AG08396 (cell line): Measurements from ENCODE around the gene RWDD4.

Experiments used
- DNase-seq: peaks from one replicate; pipeline ENCODE4 v3.0.0; 2012; ENCODE audit warnings: low spot score, mixed read lengths

Gene RWDD4

DNA sequence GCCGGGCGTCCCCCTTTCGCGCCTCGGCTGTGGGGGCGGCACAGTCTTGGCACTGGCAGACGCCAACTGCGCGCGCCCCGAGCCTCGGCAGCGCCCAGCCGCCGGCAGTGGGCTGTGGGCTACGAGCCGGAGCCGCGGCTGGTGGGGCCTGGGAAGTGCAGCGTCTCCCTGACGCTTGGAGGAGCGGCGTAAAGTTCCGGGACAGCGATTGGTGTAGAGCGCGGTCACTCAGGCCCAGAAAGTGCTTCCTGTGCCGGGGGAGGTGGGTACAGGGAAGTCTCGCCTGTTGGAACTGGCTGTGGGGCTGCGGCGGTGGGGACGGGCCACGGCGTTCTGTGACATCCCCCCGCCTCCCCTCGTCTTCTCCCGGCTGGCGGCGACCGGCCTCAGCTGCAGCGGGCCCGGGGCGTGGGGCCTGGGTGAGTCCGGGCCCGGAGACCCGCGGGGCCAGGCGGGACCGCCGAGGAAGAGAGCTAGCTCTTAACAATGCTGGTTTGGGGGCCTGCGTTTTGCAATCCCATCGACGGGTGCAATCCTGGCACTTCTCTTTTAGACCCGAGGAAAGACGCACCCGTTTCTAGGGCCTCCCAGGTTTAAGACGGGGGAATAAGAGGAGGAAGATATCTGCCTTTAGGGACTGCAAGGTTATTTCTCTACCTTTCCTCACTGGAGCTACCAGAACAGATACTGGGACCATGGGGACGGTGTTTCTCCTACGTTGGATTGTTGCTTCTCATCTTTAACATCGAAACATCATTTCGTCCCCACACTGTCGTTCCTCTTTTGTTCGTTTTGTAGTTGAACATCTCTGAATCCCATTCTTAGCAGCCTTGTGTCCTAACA lies at the start of gene RWDD4, which contains the start of gene TRAPPC11:
Gene RWDD4 (minus strand): TSS at position 157 of the 843 bp plus-strand sequence. CDS start 233 bp downstream, outside the sequence.
Gene TRAPPC11 (plus strand): TSS at position 265 of the 843 bp plus-strand sequence. CDS start 4,575 bp downstream, outside the sequence.
- peak; percentile 99 for DNase-seq

DNA sequence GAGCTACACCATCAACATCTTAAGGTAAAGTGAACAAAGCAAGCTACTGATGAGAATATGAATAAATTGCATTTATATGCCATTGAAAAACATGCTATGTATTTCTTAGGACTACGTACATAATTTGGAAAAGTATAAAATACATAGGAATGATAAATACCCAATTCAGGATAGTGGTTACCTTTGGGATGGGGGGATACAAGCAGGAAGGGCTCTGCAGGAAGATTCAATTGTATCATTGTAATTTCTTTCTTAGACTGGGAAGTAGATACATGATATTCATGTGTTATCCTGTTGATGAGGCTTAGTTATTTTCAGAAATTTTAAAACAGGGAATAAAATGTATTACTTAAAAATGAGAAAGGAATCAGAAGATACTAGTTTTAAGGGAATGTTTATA lies 43.5 kb upstream of the RWDD4 start:
- no peak for DNase-seq

DNA sequence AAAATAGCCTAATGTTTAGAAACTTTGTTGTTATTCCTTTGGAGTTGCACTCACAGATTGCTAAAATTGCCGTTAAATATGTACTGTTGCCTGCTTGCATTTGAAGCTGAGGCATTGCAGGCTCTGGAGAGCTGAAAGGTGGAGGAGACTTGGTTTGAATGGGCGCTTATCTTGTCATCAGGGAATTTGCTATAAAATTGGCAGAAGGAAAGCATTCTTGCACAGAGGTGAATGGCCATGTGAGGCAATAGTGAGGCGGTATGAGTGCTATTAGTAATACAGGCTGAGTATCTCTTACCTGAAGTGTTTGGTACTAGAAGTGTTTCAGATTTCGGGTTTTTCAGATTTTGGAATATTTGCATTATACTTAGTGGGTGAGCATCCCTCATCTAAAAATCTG lies 41.4 kb upstream of the RWDD4 start:
- DNase-seq: no peak

DNA sequence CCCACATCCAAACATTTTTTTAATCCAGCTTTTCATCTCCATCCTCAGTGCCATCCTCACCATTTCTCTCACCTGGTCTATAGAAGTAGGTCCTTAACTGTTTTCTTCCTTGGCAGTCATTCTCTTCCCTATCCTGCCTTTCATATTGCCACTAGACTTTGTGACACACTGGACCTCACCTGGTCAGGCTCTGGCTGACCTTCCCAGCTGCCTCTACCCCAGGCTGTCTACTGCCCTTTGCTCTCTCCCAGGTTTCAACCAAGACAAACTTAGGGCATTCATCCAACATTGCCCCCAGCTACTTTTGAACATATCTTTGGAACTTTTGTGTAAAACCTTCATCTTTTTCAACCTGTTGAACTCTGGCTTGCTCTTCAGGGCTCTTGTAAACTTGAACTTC lies 39.9 kb upstream of the RWDD4 start:
- no peak for DNase-seq

DNA sequence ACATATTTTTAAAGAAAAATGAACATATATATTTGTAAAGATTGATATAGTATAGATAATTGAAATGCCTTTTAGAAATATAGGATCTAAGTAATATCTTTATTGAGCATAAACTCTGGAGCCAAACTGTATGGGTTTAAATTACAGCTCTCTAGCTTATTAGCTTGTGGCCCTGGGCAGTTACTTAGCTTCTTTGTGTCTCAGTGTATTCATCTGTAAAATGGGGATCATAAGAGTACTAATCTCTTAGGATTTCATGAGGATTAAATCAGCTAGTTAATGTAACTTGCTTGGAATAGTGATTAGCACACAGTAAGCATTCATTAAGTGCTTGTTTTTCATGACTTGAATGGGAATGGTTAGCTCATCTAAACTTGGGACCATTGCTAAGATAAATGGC lies 32.9 kb upstream of the RWDD4 start:
- DNase-seq: no peak

DNA sequence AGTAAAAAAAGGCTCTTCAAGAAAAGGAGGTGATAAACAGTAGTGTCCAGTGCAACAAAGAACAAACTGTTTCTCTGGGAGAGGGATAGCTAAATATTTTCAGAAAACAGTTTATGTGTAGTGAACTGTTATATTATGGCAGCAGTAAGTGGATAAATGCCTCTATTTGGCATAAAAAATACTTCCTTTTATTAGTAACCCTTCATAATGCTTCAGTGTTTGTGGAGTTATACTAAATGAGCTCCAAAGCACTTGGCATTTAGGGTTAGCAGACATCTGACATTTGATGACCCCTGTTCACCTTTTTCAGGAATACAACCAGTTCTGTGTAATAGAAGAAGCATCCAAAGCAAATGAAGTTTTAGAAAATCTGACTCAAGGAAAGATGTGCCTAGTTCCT lies 32.0 kb upstream of the RWDD4 start:
- DNase-seq: no peak

DNA sequence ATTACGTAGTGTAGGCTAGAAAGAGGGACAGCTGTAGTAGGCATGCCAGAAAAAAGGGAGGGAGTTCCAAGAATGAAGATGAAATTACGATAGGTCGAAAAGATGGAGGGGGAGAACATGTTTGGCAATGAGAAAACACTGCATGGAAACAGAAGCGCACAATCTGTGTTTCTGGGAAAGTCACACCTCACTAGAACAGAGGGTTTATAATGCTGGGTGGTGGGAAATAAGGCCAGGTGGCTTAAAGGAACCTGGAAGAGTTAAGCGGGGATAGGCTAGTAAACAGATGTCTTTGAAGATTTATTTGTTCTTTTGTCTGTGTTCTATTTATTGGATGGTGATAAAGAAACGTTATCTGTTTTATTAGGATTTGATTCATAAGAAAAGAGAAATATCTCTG lies 29.2 kb upstream of the RWDD4 start:
- DNase-seq: no peak

DNA sequence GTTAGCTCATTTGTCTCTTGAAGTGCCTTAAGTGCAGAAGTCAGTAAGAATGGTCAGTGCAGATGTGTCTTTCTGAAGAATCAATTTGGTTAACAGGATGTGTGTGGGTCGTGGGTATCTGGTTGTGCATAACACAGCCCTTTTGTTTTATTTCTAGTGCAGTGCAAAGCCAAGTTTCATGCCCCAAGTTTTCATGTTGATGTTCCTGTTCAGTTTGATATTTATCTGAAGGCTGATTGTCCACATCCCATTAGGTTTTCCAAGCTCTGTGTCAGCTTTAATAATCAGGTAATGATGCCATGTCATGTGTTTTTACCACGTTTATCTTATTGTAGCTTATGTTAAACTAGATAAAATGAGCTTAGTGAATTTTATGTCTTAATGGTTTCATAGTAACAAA lies 27.5 kb upstream of the RWDD4 start:
- no peak for DNase-seq

DNA sequence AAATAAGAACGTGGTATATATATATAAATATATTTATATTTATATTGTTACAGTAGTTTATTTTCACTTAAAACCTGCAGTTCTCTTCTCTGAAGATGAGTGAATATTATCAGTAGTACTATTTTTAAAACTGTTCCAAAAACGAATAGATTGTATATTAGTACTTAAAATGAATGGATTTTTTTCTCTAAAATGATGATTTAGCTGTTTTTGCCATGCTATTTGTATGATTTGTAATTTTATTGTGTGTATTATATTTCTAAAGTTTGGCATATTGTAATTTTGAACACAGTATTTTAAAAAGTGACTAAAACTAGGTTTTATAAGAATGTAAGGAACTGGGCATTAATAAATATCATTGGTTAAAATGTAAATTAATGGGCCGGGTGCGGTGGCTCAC lies 22.1 kb upstream of the RWDD4 start:
- no peak for DNase-seq

DNA sequence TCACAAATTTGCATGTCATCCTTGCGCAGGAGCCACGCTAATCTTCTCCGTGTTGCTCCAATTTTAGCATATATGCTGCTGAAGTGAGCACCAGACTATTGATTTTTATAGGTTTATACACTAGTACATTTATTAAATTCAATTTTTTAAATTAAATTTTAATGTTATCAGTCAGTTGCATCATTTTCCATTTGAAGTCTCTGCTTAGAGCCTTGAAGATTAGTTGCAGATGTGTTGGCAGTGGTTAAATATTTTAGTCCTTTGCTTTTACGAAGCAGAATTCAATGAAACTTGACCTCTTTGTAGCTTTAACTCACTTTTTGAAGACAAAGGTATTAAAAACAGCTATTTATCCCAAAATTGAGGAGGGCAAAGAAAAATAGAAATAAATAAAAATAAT lies 16.6 kb upstream of the RWDD4 start:
- no peak for DNase-seq

DNA sequence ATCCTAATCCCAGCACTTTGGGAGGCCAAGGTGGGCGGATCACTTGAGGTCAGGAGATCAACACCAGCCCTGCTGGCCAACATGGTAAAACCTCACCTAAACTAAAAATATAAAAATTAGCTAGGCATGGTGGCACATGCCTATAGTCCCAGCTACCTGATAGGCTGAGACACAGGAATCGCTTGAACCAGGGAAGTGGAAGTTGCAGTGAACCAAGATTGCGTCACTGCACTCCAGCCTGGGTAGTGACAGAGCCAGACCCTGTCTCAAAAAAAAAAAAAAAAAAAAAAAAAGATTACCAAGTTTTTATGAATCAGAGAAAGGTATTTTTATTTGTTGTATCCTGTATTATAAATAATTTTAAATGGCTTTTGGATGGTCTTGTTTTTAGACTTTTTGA lies 15.2 kb upstream of the RWDD4 start:
- DNase-seq: no peak

DNA sequence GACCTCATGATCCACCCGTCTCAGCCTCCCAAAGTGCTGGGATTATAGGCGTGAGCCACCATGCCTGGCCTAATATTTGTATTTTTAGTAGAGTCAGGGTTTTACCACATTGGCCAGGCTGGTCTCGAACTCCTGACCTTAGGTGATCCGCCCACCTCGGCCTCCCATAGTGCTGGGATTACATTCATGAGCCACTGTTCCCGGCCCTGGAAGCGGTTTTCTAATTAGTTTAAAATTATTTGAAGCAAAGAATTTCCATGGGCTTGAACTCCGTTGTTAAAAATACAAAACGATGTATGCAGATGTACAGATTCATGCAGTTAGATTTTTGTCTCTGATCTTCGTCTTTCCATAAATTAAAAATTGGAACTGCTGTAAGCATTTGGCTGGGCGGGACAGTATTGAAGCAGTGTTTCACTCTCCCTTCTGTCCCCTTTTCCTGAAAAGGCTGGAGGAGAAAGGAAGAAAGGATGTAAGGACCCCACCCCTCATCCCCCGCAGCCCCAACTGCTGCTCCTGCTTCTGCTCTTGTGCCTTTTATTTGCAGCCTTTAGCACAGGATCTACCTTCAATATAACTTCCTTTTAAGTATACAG lies 12.1 kb upstream of the RWDD4 start:
- DNase-seq: no peak

DNA sequence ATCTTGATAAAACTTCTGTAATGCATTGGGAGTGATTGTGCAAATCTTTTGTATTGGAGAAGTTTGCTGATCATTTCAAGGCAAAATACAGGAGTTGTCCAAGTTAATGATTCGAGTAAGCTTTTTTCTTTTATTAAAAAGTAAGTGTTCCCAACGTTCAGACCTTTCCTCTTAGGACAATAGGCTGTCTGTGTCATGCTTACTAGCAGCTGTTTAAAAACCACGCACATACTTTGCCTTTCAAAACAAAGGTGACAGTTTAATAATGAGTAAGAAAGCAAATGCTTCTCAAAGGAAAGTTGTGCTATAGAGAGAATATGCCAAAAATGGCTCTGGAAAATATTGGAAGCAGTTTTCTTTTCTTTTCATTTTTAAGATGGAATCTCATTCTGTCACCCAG lies 11.3 kb upstream of the RWDD4 start:
- no peak for DNase-seq

DNA sequence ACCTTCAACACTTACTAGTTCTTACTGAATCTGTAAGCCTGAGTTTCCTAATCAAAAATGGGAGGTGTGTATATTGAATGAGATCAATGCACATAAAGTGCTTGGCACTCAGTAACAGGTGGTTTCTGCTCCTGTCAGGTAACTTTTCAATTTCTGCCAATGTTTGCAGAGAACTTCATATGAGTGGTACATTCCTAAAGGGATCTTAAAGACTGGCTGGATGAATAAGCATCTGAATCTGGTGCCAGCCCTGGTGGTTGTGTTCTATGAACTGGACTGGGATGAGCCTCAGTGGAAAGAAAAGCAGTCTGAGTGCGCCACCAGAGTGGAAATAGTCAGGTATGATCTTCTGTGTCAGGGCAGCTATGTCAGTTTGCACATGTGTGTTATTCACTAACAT lies 7.1 kb upstream of the RWDD4 start:
- DNase-seq: no peak

DNA sequence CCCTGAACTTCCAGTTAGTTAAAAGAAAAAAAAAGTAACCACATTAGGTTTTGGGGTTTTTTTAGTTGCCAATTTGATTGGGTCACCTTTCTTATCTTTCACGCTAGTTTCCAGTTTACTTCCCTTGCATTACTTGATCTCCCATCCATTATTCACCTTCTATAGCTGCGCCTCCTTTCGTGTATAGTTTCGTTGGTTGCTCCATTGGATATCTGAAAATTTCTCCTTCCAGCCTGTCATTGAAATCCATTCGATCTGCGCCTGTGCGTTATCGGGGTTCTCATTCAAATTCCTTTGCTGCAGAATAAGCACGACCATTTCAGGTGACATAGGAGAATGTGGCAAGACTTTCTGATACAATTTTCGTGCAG lies 872 bp upstream of the RWDD4 start:
- DNase-seq: peak; percentile 19

DNA sequence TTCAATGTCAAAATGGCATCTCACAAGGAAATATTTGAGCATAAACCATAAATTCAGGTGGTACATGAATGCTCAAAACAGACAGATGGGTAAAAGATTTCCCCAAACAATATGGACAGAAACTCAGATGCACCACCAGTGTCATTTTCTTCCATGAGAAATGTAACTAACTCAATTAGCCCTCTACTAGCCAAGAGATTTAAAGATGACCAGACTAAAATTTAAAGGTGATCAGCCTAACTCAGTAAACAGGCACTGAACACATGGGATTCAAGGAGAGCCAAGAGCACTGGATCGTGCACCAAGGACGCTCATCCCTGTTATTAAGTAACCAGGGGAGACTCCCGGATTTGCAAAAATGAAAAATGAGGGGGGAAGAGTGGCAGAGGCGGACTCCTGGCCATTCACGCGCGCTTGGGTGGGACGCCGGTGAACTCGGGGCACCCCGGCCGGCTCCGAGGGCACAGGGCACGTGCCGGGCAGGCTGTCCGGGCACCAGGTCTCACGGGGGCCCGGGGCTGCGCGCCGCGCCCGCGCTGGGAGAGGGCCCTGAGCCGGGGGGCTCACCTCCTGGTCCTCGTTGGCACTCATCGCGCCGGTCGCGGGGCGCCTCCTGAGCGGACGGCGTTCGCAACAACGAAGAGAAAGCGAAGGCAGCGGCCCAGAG lies 490 bp downstream of the RWDD4 start:
- DNase-seq: peak; percentile 55

DNA sequence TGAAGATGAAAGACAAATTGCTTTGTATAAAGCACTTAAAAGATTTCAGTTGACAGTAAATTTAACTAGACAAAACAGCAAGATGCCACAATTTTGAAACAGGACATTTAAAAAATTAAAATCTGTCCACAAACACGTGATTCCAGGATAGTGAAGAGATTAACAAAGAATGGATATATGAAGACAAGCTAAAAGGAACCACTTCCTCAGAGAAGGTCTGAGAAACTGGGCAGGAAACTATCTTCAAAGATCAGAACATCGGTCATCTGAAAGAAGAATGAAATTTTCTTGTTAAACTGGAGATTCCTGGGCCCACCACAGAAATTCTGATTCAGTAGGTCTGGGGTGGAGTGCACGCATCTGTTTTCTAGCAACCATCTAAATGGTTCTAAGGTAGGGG lies 1.4 kb downstream of the RWDD4 start:
- peak; percentile 10 for DNase-seq

DNA sequence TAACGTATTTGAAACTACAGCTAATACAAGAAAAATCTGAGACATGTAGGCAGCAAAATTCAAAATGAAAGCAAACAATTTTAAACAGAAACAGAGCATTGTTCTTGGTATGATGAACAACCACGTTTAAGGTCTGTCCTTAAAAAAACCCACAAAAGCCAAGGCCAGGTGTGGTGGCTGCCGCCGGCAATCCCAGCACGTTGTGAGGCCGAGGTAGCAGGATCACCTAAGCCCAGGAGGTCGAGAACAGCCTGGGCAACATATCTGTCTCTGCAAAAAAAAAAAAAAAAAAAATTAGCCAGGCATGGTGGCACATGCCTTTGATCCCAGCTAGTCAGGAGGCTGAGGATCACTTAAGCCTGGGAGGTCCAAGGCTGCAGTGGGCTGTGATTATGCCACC lies 13.7 kb downstream of the RWDD4 start:
- no peak for DNase-seq

DNA sequence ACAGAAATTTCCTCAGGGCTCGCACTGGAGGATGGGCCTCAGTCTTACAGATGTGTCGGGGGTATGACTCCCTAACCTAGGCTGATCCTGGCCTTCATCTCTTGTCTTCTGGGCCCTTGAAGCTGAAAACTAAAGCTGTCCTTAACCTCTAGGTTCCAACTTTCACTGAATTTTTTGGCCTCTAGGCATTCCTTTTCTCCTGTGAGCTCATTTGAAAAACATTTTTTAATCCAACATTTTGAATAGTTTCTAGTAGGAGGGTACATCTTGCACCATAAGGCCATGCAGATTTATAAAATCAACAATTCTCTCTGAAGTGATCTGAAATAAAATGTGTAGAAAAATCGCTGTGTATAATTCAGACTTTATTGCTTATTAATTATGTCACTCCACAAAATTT lies 19.7 kb downstream of the RWDD4 start:
- no peak for DNase-seq

DNA sequence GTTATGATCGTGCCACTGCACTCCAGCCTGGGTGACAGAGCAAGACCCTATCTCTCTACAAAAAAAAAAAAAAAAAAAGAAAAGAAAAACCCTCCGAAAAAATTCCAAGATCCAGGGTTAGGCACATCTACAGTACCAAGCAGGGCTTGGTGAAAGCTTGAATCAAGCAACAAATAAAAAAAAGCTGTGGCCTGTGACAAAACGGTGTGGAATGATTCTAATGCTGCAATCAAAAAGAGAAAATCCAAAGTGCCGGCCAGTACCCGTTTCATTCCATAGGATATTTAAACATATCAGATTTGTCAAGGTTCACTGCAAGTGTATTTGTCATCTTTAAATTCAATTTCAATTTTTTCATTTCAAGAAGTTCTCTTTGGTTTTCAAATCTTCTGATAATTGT lies 20.5 kb downstream of the RWDD4 start:
- DNase-seq: no peak

DNA sequence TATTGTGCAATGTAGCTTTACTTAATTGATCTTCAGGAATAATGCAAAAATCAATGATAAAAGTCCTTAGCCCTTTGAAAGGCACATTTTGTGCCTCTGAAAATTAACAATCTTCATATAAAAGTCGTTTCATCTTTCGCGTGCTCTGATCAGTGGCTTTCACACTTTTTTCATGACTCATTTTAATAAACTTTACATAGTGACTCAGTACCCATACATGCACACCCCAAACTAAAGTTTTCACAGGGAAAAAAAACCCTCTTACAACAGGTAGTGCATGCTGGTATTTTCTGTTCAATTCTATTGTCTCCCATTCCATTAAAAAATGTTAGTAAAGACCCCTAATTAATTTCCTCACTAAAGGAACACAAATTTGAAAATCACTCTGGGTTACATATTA lies 21.5 kb downstream of the RWDD4 start:
- no peak for DNase-seq

DNA sequence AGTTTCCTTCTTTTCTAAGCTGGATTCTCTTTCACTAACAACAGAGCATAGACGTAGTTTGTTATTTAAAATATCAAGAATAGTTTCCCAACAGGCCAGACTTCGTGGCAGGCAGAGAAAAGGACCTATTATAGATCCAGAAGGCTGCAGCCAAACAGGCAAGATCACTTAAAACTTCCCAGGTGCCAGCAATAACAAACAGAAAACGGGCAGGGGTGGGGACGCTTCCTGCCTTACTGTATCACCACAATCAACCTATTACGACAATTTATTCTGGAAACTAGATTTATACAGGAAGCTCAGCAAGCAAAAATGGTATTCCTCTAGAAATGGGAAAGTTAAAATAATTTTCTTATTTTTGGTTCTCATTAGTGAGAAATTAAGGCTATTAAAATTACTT lies 22.1 kb downstream of the RWDD4 start:
- no peak for DNase-seq

DNA sequence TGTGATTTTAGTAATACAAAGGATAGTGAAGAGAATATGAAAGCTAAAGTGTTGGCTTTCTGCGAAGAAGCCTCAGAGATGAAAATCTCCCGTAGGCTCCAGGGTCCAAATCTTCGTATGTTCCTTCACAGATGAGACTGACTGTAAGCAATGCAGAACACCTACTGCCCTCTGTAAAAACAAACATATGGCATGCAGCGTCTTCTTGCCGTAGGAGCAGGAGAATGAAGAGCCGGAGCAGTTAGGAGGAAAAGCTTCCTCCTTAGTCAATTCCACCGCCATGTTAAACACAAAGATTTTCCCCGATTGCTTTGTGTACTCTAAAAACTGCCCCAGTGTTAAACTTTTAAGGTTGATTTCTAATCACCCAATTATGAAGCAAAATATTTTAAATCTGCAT lies 22.5 kb downstream of the RWDD4 start:
- DNase-seq: no peak
